Muscle layer of colon (tissue), 2 donors: Measurements from ENCODE around the gene SLC13A4.
"Not testable (repeated sequence)": the region's sequence is repeated elsewhere in the genome, so short reads cannot be mapped to it uniquely, and the experiment has no call there.

Experiments
- H3K27ac ChIP-seq: one replicate; pipeline ENCODE4 v1.7.0; 2013; ENCODE audit warnings: low read depth, mild to moderate bottlenecking, low read length, moderate library complexity
- H3K27me3 ChIP-seq, 2 donors: one replicate each; pipeline ENCODE4 v1.7.0; 2013; ENCODE audit warnings: low read length in 2 of 2, mild to moderate bottlenecking in 2 of 2; ENCODE audit not compliant: insufficient read depth in 2 of 2, control insufficient read depth in 1 of 2
- H3K36me3 ChIP-seq: one replicate; pipeline ENCODE4 v1.7.0; 2013; ENCODE audit warnings: mild to moderate bottlenecking, low read length; ENCODE audit not compliant: insufficient read depth
- H3K4me1 ChIP-seq: one replicate; pipeline ENCODE4 v1.7.0; 2013; ENCODE audit warnings: mild to moderate bottlenecking, low read length; ENCODE audit not compliant: insufficient read depth
- H3K4me3 ChIP-seq, 2 donors: one replicate each; pipeline ENCODE4 v1.7.0; 2013; ENCODE audit warnings: low read length in 2 of 2, low read depth in 1 of 2, mild to moderate bottlenecking in 1 of 2, moderate library complexity in 1 of 2
- H3K9ac ChIP-seq: one replicate; pipeline ENCODE4 v1.7.0; 2013; ENCODE audit warnings: low read length
- H3K9me3 ChIP-seq: one replicate; pipeline ENCODE4 v1.7.0; 2013; ENCODE audit warnings: mild to moderate bottlenecking, low read length
- donor health status: abdominal sarcoma.
- donor health status: Adenocarcinoma of cecum.

SLC13A4 gene

GRCh38 chr7:135684699-135685098 lies 43.3 kb downstream of the SLC13A4 start:
- Histone ChIP-seq H3K4me3 (no peak overlapping the region), H3K9me3 (no peaks in the 10 kb centered on the region), H3K36me3 (no peaks in the 10 kb centered on the region), H3K27me3 (no peaks in the 10 kb centered on the region), H3K27ac (no peak overlapping the region), H3K9ac (no peak overlapping the region), H3K4me1 (peaks cover 12% of the 10 kb centered on the region)

- no peak overlapping the region for H3K27ac ChIP-seq
- H3K36me3 ChIP-seq: no peaks in the 10 kb centered on the region
- peaks cover 14% of the 10 kb centered on the region for H3K4me1 ChIP-seq
- no peaks in the 10 kb centered on the region for H3K9me3 ChIP-seq
- no peak overlapping the region for H3K9ac ChIP-seq
- no peaks in the 10 kb centered on the region for H3K27me3 ChIP-seq
- no peak overlapping the region for H3K4me3 ChIP-seq
Observed at GRCh38 chr7:135684136-135684535, 43.9 kb downstream of the SLC13A4 start.

- Histone ChIP-seq H3K4me1 (peaks cover 19% of the 10 kb centered on the region), H3K4me3 (no peak overlapping the region), H3K27ac (no peak overlapping the region), H3K27me3 (no peaks in the 10 kb centered on the region), H3K9me3 (no peaks in the 10 kb centered on the region), H3K36me3 (no peaks in the 10 kb centered on the region), H3K9ac (no peak overlapping the region)
Observed at GRCh38 chr7:135683609-135684008, 44.4 kb downstream of the SLC13A4 start.

- Histone ChIP-seq H3K9me3 (no peaks in the 10 kb centered on the region), H3K4me3 (no peak overlapping the region), H3K36me3 (peaks cover under 1% of the 10 kb centered on the region), H3K27ac (no peak overlapping the region), H3K27me3 (no peaks in the 10 kb centered on the region), H3K4me1 (peaks cover 28% of the 10 kb centered on the region), H3K9ac (no peak overlapping the region)
Observed at GRCh38 chr7:135682191-135682590, 45.8 kb downstream of the SLC13A4 start.

GRCh38 chr7:135681762-135682161 lies 46.2 kb downstream of the SLC13A4 start:
- Histone ChIP-seq H3K27ac (no peak overlapping the region), H3K27me3 (no peaks in the 10 kb centered on the region), H3K4me1 (peaks cover 28% of the 10 kb centered on the region), H3K36me3 (peaks cover 5% of the 10 kb centered on the region), H3K9me3 (no peaks in the 10 kb centered on the region), H3K4me3 (no peak overlapping the region), H3K9ac (no peak overlapping the region)

GRCh38 chr7:135678612-135679575 lies 49.1 kb downstream of the SLC13A4 start:
- H3K27me3 ChIP-seq: no peaks in the 10 kb centered on the region
- peaks cover 12% of the 10 kb centered on the region for H3K36me3 ChIP-seq
- H3K9ac ChIP-seq: no peak overlapping the region
- H3K9me3 ChIP-seq: no peaks in the 10 kb centered on the region
- H3K27ac ChIP-seq: no peak overlapping the region
- H3K4me1 ChIP-seq: peaks cover 25% of the 10 kb centered on the region
- no peak overlapping the region for H3K4me3 ChIP-seq

GRCh38 chr7:135673360-135673706 lies 54.7 kb downstream of the SLC13A4 start:
- Histone ChIP-seq H3K9me3 (no peaks in the 10 kb centered on the region), H3K9ac (no peak overlapping the region), H3K27me3 (no peaks in the 10 kb centered on the region), H3K4me3 (no peak overlapping the region), H3K27ac (no peak overlapping the region), H3K36me3 (peaks cover 12% of the 10 kb centered on the region), H3K4me1 (peaks cover 33% of the 10 kb centered on the region)

GRCh38 chr7:135672560-135673359 lies 55.2 kb downstream of the SLC13A4 start:
- Histone ChIP-seq H3K27me3 (no peaks in the 10 kb centered on the region), H3K4me3 (no peak overlapping the region), H3K36me3 (peaks cover 12% of the 10 kb centered on the region), H3K4me1 (peaks cover 27% of the 10 kb centered on the region), H3K27ac (no peak overlapping the region), H3K9ac (no peak overlapping the region), H3K9me3 (no peaks in the 10 kb centered on the region)

GRCh38 chr7:135670179-135670578 lies 57.8 kb downstream of the SLC13A4 start:
- Histone ChIP-seq H3K4me3 (no peak overlapping the region), H3K27ac (no peak overlapping the region), H3K9ac (no peak overlapping the region), H3K9me3 (no peaks in the 10 kb centered on the region), H3K27me3 (no peaks in the 10 kb centered on the region), H3K4me1 (peaks cover 30% of the 10 kb centered on the region), H3K36me3 (no peaks in the 10 kb centered on the region)

- Histone ChIP-seq H3K27me3 (no peaks in the 10 kb centered on the region), H3K4me3 (no peak overlapping the region), H3K27ac (no peak overlapping the region), H3K9ac (no peak overlapping the region), H3K9me3 (no peaks in the 10 kb centered on the region), H3K36me3 (no peaks in the 10 kb centered on the region), H3K4me1 (peaks cover 34% of the 10 kb centered on the region)
Observed at GRCh38 chr7:135669774-135670173, 58.2 kb downstream of the SLC13A4 start.

GRCh38 chr7:135668852-135669395 lies 59.1 kb downstream of the SLC13A4 start:
- H3K27me3 ChIP-seq, H3K36me3 ChIP-seq, H3K4me3 ChIP-seq, H3K9me3 ChIP-seq, H3K27ac ChIP-seq, H3K9ac ChIP-seq: not testable (repeated sequence)
- peaks cover 37% of the 10 kb centered on the region for H3K4me1 ChIP-seq
